ENCODE measurements around the gene GLRA3. TPM values are rescaled to one million over a fixed set of nuclear protein-coding genes. Genes with fewer than 3 reads are reported as not detected.
"Not testable (repeated sequence)": the region's sequence is repeated elsewhere in the genome, so short reads cannot be mapped to it uniquely, and the experiment has no call there.

Gene GLRA3
- total RNA-seq, 1 donor from 2014 or later: not detected

DNA sequence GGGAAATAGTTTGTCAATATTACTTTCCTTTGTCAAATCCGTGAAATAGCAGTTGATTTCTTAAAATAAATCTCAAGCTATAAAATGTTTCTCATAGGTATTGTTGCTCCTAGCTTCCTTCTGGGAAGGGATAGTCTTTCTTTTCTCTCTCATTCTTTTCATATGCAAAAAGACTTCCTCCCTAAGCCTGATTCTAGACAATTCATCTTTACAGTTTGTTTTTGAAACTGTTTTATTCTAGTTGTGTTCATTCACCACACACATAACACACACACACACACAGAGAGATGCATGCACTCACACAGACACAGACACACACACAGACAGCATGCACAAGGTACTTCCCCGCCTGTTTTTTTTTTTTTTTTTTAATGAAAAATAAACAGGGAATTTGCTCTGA, 18.2 kb downstream of the GLRA3 start:
- no peak for DNase-seq (ENCODE audit: low read depth)

GRCh38 chr4:174808836-174809235, 20.2 kb downstream of the GLRA3 start:
- no peak for DNase-seq (ENCODE audit: low read depth)

DNA sequence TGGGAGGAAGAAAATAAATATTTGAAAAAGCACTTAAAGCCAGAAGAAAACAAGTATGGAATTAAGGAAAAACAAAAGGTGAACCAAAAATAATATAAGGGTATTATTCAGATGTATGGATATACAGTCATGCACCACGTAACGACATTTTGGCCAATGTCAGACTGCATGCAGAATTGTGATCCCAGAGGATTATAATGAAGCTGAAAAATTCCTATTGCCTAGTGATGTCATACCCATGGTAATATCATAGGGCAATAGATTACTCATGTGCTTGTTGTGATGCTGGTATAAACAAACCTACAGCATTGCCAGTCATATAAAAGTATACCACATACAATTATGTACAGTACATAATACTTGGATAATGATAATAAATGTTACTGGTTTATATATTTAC, 20.9 kb downstream of the GLRA3 start:
- no peak for DNase-seq (ENCODE audit: low read depth)

- DNase-seq (ENCODE audit: low read depth): no peak
These were observed 23.3 kb downstream of the GLRA3 start for GRCh38 chr4:174805746-174806145.

DNA sequence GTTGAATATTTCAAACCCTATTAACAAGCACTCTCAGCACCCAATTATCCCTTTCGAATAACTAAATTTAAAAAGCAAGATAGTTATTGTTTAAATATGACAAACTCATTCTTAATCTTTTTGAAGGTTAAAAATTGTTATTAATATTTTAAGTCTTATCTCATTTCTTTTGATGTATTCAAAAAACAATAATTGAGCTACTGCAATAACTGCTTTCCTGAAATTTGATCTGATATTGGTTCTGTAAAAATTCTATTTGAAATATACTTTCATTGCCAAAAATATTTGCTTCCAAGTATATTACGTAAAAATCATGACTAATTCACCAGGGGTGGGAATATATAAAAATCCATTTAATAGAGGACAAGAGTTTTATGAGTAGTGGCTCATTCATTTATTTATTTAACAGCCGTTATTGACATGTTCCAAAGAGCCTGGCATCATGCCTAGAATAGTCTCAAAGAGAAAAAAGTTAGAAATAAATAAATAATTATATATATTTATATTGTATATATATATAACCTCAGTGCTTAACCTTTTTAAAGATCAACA, 34.4 kb downstream of the GLRA3 start:
- no peak for DNase-seq (ENCODE audit: low read depth)

GRCh38 chr4:174789657-174790056, 39.4 kb downstream of the GLRA3 start:
- no peak for DNase-seq (ENCODE audit: low read depth)

GRCh38 chr4:174778274-174778986, 50.6 kb downstream of the GLRA3 start:
- DNase-seq (ENCODE audit: low read depth): not testable (repeated sequence)

DNA sequence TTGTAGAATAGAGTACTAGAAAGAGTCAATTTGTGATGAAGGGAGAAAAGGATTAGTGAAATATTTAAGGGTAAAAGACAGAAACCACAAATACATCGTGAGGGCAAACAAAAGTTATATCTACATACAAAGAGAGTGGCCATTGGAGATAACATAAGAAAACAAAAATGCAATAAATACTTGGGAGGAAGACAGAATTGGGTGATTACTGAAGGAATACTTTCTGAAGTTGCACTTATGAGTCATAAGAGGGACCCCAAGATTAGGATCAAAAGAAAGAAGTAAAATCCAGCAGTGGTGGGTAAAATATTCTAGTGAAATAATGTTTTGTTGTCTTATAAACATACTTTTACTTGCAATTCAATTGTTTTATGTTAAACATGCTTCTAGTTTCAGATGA, 53.7 kb downstream of the GLRA3 start:
- no peak for DNase-seq (ENCODE audit: low read depth)

DNA sequence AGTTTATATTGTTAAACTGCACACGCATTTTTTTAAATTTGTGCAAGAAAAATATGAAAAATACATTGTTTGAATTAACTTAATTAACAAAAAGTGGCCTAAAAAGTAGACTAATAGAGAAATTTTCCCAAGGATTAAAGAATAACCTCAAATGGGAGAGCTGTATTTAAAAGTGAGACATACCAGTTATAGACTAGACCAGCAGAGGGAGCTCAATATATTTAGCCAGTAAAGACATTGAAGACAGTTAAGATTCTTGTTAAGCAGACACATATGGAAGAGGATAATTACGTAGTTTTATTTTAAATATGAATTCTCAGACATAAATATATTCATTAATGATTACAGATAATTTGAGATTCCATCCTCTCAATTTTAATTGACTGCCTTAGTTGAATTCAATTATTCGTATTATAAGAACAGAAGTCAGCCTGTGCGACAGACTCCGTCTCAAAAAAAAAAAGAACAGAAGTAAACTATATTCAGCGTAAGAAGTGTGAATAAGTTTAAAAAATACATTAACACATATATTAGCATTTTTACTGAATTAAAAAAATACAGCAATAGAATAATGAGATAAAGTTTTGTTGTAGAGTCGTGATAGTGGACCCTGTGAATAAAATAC, 64.8 kb downstream of the GLRA3 start:
- DNase-seq (ENCODE audit: low read depth): peak; percentile 59

DNA sequence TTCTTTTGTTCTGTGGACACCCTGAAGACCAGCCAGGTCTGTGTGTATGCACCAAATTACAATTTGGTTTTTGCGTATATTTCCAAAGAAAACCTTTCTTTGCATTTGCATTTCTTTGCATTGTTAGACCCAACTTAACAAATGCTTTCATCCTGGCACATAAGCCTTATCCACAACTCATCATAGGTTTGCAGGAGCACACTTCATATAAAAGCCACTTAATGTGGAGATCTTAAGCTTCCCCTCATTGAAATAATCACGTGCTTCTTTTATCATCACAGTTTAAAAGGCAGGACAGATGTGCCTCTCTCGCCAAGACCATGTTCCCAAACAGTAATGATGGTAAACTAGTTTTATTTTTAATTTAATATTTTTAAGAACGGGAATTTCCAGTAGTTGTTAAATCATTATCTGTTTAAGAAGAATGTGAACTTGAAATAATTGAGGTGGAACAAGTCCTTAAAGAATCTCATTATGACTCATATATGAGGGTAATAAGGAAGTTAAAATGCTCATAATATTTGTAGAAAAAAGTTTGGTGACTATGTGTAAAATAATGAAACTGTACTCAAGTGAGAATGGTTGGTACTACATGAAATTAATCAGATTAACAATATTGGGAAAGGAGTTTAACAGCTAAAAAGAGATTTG, 65.5 kb downstream of the GLRA3 start:
- DNase-seq (ENCODE audit: low read depth): no peak

DNA sequence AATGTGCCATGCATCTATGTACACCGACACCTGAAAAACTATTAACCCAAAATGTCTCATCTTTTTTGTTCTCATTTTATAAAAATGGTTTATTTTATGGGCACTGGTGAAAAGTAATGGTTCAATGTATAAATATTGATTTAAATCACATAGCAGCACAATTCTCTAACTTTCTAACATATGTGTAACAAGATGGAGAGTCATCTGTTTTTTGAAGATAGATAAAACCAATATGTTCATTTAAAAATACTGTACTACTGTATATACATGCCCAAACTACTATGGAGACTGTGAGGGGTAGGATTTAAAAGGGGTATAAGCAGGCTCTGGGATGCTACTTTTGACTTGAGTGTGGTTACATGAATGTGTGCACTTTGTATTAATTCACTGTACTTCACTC, 67.6 kb downstream of the GLRA3 start:
- no peak for DNase-seq (ENCODE audit: low read depth)

DNA sequence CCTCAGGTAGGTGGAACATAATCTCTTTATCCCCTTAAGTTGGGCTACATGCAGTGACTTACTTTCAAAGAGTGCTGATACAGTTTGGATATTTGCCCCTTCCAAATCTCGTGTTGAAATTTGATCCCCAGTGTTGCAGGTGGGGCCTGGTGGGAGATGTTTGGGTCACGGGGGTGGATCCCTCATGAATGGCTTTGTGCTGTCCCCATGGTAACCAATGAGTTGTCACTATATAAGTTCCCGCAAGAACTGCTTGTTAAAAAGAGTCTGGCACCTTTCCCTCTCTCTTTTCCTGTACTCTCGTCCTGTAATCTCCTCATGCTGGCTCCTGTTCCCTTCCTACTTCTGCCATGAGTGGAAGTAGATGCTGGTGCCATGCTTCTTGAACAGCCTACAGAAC, 71.3 kb downstream of the GLRA3 start:
- no peak for DNase-seq (ENCODE audit: low read depth)

- DNase-seq (ENCODE audit: low read depth): no peak
These were observed 76.0 kb downstream of the GLRA3 start for GRCh38 chr4:174753021-174753420.

DNA sequence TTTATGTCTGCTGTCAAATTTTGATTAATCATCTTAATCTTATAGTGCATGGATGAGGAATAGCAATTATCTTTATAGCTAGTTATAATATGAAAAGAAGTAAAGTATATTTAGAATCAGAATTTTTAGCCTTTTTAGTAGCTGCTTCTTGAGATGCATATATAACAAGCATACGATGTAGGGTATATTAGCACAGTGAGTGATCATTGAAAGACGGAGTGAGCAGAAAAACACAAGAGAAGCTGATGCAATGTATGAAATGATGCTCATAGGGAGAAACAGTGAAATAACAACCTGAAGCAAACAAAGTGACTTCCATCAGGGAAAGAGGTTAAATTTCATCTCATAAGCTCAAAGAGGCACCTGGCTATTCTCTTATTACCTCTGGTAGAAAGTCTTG, 77.0 kb downstream of the GLRA3 start:
- no peak for DNase-seq (ENCODE audit: low read depth)

- peak; percentile 26 for DNase-seq (ENCODE audit: low read depth)
These were observed 80.0 kb downstream of the GLRA3 start for GRCh38 chr4:174749091-174749490.

GRCh38 chr4:174746710-174747109, 82.3 kb downstream of the GLRA3 start:
- no peak for DNase-seq (ENCODE audit: low read depth)

- DNase-seq (ENCODE audit: low read depth): no peak
These were observed 86.5 kb downstream of the GLRA3 start for GRCh38 chr4:174742561-174742960.

DNA sequence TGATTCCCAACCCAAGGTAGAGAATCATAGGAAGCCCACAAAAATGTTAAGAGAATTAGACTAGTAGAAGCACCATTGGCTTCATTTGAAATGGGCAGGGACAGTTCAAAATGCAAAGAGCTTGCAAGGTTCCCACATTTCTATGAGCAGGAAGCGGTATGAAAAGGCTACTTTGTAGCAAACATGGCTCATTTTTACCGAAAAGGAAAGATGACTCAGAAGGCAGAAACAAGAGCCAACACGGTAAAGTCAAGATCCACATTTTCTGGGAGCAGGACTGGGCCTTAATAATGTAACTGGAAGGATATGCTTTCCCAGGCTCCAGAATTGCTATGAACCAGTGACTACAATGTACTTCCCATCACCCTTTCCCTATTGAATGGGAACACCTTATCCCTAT, 89.5 kb downstream of the GLRA3 start:
- DNase-seq (ENCODE audit: low read depth): no peak

GRCh38 chr4:174734181-174734580, 94.9 kb downstream of the GLRA3 start:
- no peak for DNase-seq (ENCODE audit: low read depth)

DNA sequence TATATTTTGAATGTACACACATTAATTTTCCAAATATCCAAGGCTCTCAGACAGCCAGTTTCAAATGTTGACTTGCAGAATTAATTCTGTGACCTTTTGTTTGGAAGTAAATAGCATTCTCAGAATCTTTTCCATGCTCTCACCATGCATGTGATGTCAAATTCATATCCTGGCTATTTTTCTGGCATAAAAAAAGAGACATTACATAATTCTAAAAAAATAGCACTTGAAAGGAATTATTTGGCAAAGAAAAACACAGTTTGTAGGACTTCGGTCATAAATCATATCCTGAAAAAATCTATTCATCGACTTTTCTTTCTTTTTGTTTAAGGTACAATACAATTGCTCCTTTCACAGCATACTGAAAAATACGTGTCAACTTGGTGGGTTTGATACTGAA, 111.2 kb downstream of the GLRA3 start:
- no peak for DNase-seq (ENCODE audit: low read depth)

DNA sequence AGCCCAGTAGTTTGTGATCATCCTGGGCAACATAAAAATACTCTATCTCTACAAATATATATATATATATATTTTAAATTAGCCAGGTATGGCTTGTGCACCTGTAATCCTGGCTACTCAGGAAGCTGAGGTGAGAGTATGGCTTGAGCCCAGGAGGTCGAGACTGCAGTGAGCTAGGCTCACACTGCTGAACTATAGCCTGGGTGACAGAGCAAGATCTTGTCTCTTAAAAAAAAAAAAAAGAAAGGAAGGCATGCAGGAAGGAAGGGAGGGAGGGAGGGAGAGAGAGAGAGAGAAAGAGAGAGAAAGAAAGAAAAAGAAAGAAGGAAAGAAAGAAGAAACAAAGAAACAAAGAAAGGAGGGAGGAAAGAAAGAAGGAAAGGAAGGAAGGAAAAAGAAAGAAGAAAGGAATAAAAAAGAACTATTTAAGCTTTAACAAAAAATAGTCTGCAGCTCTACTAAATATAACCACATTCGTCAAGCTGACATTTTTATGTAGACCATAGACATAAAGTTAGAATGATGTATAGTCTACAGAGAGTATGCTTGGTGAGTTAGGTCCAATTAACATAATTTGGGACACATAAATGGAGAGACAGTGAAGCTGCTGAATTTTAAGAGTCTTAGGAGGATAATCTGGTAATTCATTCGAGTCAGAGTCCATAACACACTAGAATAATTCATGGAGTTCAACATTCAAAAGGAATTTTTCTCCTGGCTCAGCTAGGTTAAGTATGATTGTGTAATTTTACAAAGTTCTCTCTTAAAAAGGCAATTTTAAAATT, 111.9 kb downstream of the GLRA3 start:
- no peak for DNase-seq (ENCODE audit: low read depth)

Data from myocyte (in vitro differentiated cells).